ACC112 (cell line): ENCODE results near the gene NOP14.

Experiments used
- H2AFZ ChIP-seq: fragments of 200-600 bp; sonication (generic); one replicate; pipeline ENCODE4 v1.6.0; 2017; ENCODE audit warnings: antibody characterized with exemption, low read length; ENCODE audit not compliant: unreplicated experiment
- H3K27ac ChIP-seq: fragments of 200-600 bp; sonication (generic); 2 replicates; pipeline ENCODE4 v1.5.1; 2014; ENCODE audit warnings: low read depth, mild to moderate bottlenecking, antibody characterized with exemption, low read length, moderate library complexity
- H3K27me3 ChIP-seq: fragments of 200-600 bp; sonication (generic); 2 replicates; pipeline ENCODE4 v1.6.1; 2014; ENCODE audit warnings: mild to moderate bottlenecking, antibody characterized with exemption, low read length, moderate library complexity, mixed read lengths; ENCODE audit not compliant: insufficient read depth
- H3K36me3 ChIP-seq: fragments of 200-600 bp; sonication (generic); 2 replicates; pipeline ENCODE4 v1.6.1; 2016; ENCODE audit warnings: mild to moderate bottlenecking, antibody characterized with exemption, low read length, moderate library complexity, mixed read lengths; ENCODE audit not compliant: insufficient read depth
- H3K4me1 ChIP-seq: fragments of 200-600 bp; sonication (generic); one replicate; pipeline ENCODE4 v1.6.1; 2016; ENCODE audit warnings: low read length, mixed read lengths; ENCODE audit not compliant: insufficient read depth, unreplicated experiment, control insufficient read depth
- H3K4me3 ChIP-seq: fragments of 200-600 bp; sonication (generic); 2 replicates; pipeline ENCODE4 v1.5.1; 2014; ENCODE audit warnings: mild to moderate bottlenecking, low read depth, low read length
- H3K79me2 ChIP-seq: fragments of 200-600 bp; sonication (generic); one replicate; pipeline ENCODE4 v1.6.0; 2016; ENCODE audit warnings: low read length; ENCODE audit not compliant: control insufficient read depth, unreplicated experiment, insufficient read depth

NOP14 gene

GRCh38 chr4:2930135-2930757 lies 33.0 kb downstream of the NOP14 start:
- Histone ChIP-seq H3K79me2 (peaks cover 16% of the 10 kb centered on the region), H3K27ac (no peak overlapping the region), H3K4me1 (peaks cover 11% of the 10 kb centered on the region), H2AFZ (no peak overlapping the region), H3K36me3 (no peaks in the 10 kb centered on the region; the same call in 1 of the 2 replicates), H3K27me3 (no peaks in the 10 kb centered on the region), H3K4me3 (no peak overlapping the region)

DNA sequence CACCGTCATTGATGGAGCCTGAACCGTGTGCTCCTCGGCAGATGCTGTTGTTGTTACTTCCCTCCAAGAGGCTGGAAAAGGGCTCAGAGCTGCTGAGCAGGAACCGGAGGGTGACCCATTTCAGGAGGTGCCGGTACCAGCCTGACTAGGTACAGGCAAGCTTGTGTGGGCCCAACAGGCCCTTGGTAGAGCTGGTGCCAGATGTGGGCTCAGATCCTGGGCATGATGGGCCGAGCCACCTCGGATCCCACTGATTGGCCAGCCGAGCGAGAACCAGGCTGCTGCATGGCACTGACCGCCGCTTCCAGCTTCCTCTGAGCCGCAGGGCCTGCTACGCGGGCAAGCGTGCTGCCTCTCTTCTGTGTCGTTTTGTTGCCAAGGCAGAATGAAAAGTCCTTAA lies 33.7 kb downstream of the NOP14 start:
- no peak overlapping the region for H2AFZ ChIP-seq
- H3K4me3 ChIP-seq: no peak overlapping the region
- peaks cover 16% of the 10 kb centered on the region for H3K79me2 ChIP-seq
- H3K36me3 ChIP-seq: no peaks in the 10 kb centered on the region; the same call in 1 of the 2 replicates
- no peak overlapping the region for H3K27ac ChIP-seq
- peaks cover 11% of the 10 kb centered on the region for H3K4me1 ChIP-seq
- H3K27me3 ChIP-seq: no peaks in the 10 kb centered on the region

DNA sequence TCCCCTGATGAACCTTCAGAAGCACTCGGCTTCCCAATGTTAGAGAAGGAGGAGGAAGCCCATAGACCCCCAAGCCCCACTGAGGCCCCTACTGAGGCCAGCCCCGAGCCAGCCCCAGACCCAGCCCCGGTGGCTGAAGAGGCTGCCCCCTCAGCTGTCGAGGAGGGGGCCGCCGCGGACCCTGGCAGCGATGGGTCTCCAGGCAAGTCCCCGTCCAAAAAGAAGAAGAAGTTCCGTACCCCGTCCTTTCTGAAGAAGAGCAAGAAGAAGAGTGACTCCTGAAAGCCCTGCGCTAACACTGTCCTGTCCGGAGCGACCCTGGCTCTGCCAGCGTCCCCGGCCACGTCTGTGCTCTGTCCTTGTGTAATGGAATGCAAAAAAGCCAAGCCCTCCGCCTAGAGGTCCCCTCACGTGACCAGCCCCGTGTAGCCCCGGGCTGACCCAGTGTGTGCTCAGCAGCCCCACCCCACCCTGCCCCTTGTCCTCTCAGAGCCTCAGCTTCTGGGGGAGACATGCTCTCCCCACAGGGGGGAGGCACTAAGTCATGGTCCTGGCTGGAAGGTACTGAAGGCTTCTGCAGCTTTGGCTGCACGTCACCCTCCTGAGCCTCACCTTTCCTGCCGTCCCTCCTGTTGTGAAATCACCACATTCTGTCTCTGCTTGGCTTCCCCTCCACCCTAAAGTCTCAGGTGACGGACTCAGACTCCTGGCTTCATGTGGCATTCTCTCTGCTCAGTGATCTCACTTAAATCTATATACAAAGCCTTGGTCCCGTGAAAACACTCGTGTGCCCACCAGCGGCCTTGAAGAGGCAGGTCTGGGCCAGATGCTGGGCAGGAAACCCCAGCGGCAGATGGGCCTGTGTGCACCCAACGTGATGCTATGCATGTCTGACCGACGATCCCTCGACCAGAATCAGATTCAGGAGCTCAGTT lies 34.7 kb downstream of the NOP14 start:
- Histone ChIP-seq H3K4me1 (peaks cover 11% of the 10 kb centered on the region), H3K27ac (no peak overlapping the region), H2AFZ (no peak overlapping the region), H3K79me2 (peaks cover 14% of the 10 kb centered on the region), H3K27me3 (no peaks in the 10 kb centered on the region), H3K36me3 (no peaks in the 10 kb centered on the region; the same call in 1 of the 2 replicates), H3K4me3 (no peak overlapping the region)

- Histone ChIP-seq H3K36me3 (no peaks in the 10 kb centered on the region; the same call in 1 of the 2 replicates), H3K79me2 (peaks cover 7% of the 10 kb centered on the region), H3K4me1 (peaks cover 9% of the 10 kb centered on the region), H3K27ac (no peak overlapping the region), H3K4me3 (no peak overlapping the region), H3K27me3 (no peaks in the 10 kb centered on the region), H2AFZ (no peak overlapping the region)
Observed at GRCh38 chr4:2927696-2928075, 35.5 kb downstream of the NOP14 start.

GRCh38 chr4:2927016-2927695 lies 36.0 kb downstream of the NOP14 start:
- no peaks in the 10 kb centered on the region; the same call in 1 of the 2 replicates for H3K36me3 ChIP-seq
- peaks cover 6% of the 10 kb centered on the region for H3K4me1 ChIP-seq
- H3K4me3 ChIP-seq: no peak overlapping the region
- H3K27me3 ChIP-seq: no peaks in the 10 kb centered on the region
- H3K27ac ChIP-seq: no peak overlapping the region
- H2AFZ ChIP-seq: no peak overlapping the region
- peaks cover 7% of the 10 kb centered on the region for H3K79me2 ChIP-seq

DNA sequence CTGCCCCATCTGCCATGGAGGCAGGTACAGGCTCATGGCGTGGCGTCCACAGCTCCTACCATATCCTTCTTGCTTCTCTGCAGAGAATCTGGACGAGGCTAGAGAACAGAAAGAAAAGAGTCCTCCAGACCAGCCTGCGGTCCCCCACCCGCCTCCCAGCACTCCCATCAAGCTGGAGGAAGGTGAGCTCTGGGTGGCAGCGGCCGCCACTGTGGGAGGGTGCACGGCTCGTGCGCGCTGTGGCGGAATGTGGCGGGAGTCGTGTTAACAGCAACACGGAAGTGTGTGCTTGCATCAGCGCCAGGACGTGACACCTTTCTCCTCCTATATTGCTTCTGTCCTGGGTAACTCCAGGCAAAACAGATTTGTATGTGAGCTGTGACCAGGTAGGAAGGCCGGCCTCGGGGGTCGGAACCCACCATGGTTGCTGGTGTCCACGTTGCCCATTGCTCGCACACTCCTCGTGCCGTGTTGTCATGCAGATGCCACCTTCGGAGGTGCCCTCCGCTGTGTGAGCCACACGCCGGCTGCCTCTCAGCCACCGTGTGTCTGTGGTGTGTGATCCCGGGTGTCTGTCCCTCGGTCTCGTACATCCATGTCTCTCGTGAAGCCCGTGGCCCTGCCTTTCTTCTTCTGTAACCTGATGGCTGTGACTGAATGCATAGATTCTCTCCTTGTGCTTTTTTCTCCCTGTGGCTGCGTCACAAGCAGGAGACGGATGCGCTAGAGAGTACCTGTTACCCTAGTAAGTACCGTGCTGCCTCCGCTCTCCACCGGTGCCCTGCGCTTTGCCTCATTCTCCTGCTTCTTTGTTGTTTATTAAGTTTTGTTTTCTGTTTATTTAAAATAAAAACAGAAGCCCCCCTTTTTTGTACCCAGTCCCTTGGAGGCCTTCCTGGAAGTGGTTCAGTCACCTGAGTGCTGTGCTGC lies 37.0 kb downstream of the NOP14 start:
- peaks cover 6% of the 10 kb centered on the region for H3K4me1 ChIP-seq
- H3K27me3 ChIP-seq: no peaks in the 10 kb centered on the region
- H2AFZ ChIP-seq: no peak overlapping the region
- peaks cover 7% of the 10 kb centered on the region for H3K79me2 ChIP-seq
- no peak overlapping the region for H3K27ac ChIP-seq
- H3K4me3 ChIP-seq: no peak overlapping the region
- no peaks in the 10 kb centered on the region; the same call in 1 of the 2 replicates for H3K36me3 ChIP-seq

GRCh38 chr4:2925496-2925895 lies 37.7 kb downstream of the NOP14 start:
- no peak overlapping the region for H3K27ac ChIP-seq
- no peaks in the 10 kb centered on the region for H3K27me3 ChIP-seq
- no peak overlapping the region for H3K4me3 ChIP-seq
- no peaks in the 10 kb centered on the region; the same call in 1 of the 2 replicates for H3K36me3 ChIP-seq
- H3K79me2 ChIP-seq: peaks cover 7% of the 10 kb centered on the region
- no peak overlapping the region for H2AFZ ChIP-seq
- peaks cover 6% of the 10 kb centered on the region for H3K4me1 ChIP-seq

GRCh38 chr4:2924765-2925301 lies 38.4 kb downstream of the NOP14 start:
- Histone ChIP-seq H3K27me3 (no peaks in the 10 kb centered on the region), H3K4me3 (no peak overlapping the region), H3K4me1 (peaks cover 6% of the 10 kb centered on the region), H3K79me2 (peaks cover 7% of the 10 kb centered on the region), H3K27ac (no peak overlapping the region), H2AFZ (no peak overlapping the region), H3K36me3 (no peaks in the 10 kb centered on the region; the same call in 1 of the 2 replicates)

DNA sequence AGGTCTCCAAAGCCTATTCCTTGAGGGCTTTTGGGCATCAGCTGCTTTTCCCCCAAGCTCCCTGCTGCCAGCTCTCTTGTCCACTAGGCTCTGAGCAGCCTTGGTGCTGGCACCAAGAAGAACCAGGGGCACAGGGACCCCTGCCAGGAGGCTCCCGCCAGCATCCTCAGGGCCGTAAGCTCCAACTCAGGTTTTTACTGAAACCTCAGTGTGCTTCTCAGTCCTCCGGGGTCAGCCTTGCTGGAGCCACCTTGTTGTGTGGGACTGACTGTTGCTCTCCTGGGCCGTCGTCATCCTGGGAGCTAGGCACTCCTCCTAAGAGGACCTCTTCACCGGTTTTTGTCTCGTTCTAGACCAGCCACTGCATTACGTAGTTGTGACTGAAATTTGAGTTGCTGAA lies 38.9 kb downstream of the NOP14 start:
- no peak overlapping the region for H3K27ac ChIP-seq
- peaks cover 6% of the 10 kb centered on the region for H3K4me1 ChIP-seq
- H3K36me3 ChIP-seq: peaks cover 4% of the 10 kb centered on the region; the same call in 1 of the 2 replicates
- no peak overlapping the region for H3K4me3 ChIP-seq
- H2AFZ ChIP-seq: no peak overlapping the region
- H3K27me3 ChIP-seq: no peaks in the 10 kb centered on the region
- H3K79me2 ChIP-seq: peaks cover 7% of the 10 kb centered on the region
